Smooth muscle cell (in vitro differentiated cells): ENCODE results near the gene DMRT1. TPM values are rescaled to one million over a fixed set of nuclear protein-coding genes. Genes with fewer than 3 reads are reported as not detected.
A peak's percentile ranks its signal among the peaks of the same experiment; 100 is the strongest.

Experiments used
- DNase-seq: peaks from one replicate; lab custom pipeline; 2025; ENCODE audit not compliant: unreplicated experiment; lab: John Stamatoyannopoulos, UW
- H2AFZ ChIP-seq: fragments of 200-600 bp; sonication (generic); 2 replicates; pipeline ENCODE4 v1.6.0; 2016; ENCODE audit warnings: antibody characterized with exemption, low read depth, mild to moderate bottlenecking
- H3F3A ChIP-seq: fragments of 200-600 bp; sonication (generic); 2 replicates; pipeline ENCODE4 v1.6.0; 2017; ENCODE audit warnings: antibody characterized with exemption, low read depth
- H3K27ac ChIP-seq: fragments of 200-600 bp; sonication (generic); 2 replicates; pipeline ENCODE4 v1.5.1; 2016; ENCODE audit warnings: low read depth, mild to moderate bottlenecking
- H3K27me3 ChIP-seq: fragments of 200-600 bp; sonication (generic); 2 replicates; pipeline ENCODE4 v1.6.1; 2016; ENCODE audit warnings: low read depth, mild to moderate bottlenecking
- H3K36me3 ChIP-seq: fragments of 200-600 bp; sonication (generic); 2 replicates; pipeline ENCODE4 v1.5.1; 2016; ENCODE audit warnings: low read depth
- H3K4me1 ChIP-seq: fragments of 200-600 bp; sonication (generic); 2 replicates; pipeline ENCODE4 v1.5.1; 2016; ENCODE audit warnings: low read depth
- H3K4me2 ChIP-seq: fragments of 200-600 bp; sonication (generic); 2 replicates; pipeline ENCODE4 v1.6.0; 2016; ENCODE audit warnings: mild to moderate bottlenecking
- H3K4me3 ChIP-seq: fragments of 200-600 bp; sonication (generic); 2 replicates; pipeline ENCODE4 v1.5.1; 2016; ENCODE audit warnings: mild to moderate bottlenecking
- H3K79me2 ChIP-seq: fragments of 200-600 bp; sonication (generic); 2 replicates; pipeline ENCODE4 v1.6.0; 2016; ENCODE audit warnings: low read depth, mild to moderate bottlenecking
- H3K9ac ChIP-seq: fragments of 200-600 bp; sonication (generic); 2 replicates; pipeline ENCODE4 v1.6.0; 2016; ENCODE audit warnings: low read depth
- H3K9me3 ChIP-seq: fragments of 200-600 bp; sonication (generic); replicated peaks from 2 replicates; pipeline ENCODE4 v1.5.1; 2016; ENCODE audit warnings: low read depth
- H4K20me1 ChIP-seq: fragments of 200-600 bp; sonication (generic); 2 replicates; pipeline ENCODE4 v1.6.0; 2016; ENCODE audit warnings: low read depth
- WGBS: methylation state at CpG from one replicate; pipeline ENCODE4 v1.1.7; 2016; ENCODE audit warnings: low lambda C conversion rate; 5-methylcytosine and 5-hydroxymethylcytosine counted together
- polyA plus RNA-seq: library from polyadenylated mRNA; unstranded; fragments of >200 nt; fragmentation: Nextera tagmentation; extraction: Ambion mirVana; gene quantifications from 2 replicates; pipeline ENCODE4 v1.2.1, GENCODE V29; 2016
- total RNA-seq: library from RNA; depleted of rRNA; stranded (reverse); fragments of >200 nt; gene quantifications from 2 replicates; pipeline ENCODE4 v1.2.3, GENCODE V29; 2014
- TF ChIP-seq, protein P1 (sequence below): fragments of 200-600 bp; sonication (generic); IDR thresholded peaks from 2 replicates; pipeline ENCODE4 v1.5.1; 2017; ENCODE audit warnings: borderline replicate concordance, mild to moderate bottlenecking, antibody characterized with exemption; ENCODE audit not compliant: insufficient read depth, poor library complexity, severe bottlenecking

Gene DMRT1
- total and polyA plus RNA-seq, 2 experiments from 2014 or later, result 0.58 TPM; not detected in 1

DNA sequence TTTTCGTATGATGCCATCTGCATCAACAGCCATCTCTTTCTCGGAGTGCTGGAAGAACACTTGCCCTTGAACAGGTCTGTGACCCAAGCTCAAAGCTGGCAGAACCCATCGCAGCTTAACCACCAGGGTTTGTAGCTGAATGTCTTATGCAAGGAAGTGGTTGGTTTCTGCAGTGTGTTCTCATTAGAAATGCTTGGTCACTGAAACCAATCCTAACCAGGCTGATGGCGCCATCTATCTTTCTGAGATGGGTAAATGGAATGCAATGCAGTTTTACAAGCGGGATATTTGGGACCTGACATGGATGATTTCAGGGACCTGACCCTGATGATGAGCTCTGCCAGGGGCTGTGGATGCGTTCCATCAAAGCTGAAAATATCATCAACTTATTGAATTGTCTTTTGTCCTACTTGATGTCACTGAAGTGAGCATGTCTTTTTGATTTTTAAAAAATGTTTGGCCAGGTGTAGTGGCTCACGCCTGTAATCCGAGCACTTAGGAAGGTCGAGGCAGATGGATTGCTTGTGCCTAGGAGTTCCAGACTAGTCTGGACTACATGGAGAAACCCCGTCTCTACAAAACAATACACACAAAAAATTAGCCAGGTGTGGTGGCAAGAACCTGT lies 163.7 kb downstream of the DMRT1 start:
- Histone ChIP-seq H4K20me1 (no peaks in the 10 kb centered on the region), H3K79me2 (no peaks in the 10 kb centered on the region), H3K4me2 (no peak overlapping the region), H3K9ac (no peak overlapping the region), H3K27ac (no peak overlapping the region), H3K27me3 (no peaks in the 10 kb centered on the region), H2AFZ (no peak overlapping the region), H3K36me3 (no peaks in the 10 kb centered on the region), H3K9me3 (no peaks in the 10 kb centered on the region), H3K4me3 (no peak overlapping the region), H3F3A (no peaks in the 10 kb centered on the region), H3K4me1 (no peaks in the 10 kb centered on the region)
- 65% methylated on average over 10 of the region's 10 CpGs for WGBS
- no peak for DNase-seq
- TF ChIP-seq, protein P1, sequence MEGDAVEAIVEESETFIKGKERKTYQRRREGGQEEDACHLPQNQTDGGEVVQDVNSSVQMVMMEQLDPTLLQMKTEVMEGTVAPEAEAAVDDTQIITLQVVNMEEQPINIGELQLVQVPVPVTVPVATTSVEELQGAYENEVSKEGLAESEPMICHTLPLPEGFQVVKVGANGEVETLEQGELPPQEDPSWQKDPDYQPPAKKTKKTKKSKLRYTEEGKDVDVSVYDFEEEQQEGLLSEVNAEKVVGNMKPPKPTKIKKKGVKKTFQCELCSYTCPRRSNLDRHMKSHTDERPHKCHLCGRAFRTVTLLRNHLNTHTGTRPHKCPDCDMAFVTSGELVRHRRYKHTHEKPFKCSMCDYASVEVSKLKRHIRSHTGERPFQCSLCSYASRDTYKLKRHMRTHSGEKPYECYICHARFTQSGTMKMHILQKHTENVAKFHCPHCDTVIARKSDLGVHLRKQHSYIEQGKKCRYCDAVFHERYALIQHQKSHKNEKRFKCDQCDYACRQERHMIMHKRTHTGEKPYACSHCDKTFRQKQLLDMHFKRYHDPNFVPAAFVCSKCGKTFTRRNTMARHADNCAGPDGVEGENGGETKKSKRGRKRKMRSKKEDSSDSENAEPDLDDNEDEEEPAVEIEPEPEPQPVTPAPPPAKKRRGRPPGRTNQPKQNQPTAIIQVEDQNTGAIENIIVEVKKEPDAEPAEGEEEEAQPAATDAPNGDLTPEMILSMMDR, result peak; percentile 52

DNA sequence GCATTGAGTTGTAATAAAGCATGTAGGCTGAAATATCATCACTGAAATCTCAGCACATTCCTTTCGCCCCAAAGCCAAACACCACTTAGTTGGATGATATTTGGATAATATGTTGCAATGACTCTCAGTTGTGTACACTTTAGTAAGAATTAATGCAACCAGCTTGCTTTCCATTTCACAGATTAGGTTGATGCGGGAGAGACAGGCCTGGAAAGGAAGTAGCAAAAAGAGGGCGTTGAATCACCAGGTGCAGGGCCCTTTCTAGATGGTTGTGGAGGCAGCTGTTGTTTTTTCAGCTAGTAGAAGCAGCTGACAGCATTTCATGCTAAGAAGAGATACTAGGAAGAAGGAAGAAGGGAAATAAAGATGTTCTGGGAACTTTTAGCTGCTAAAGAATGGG lies 165.8 kb downstream of the DMRT1 start:
- Histone ChIP-seq H4K20me1 (no peaks in the 10 kb centered on the region), H3K36me3 (no peaks in the 10 kb centered on the region), H3K79me2 (no peaks in the 10 kb centered on the region), H3K4me3 (no peak overlapping the region), H2AFZ (no peak overlapping the region), H3K4me2 (no peak overlapping the region), H3K27me3 (no peaks in the 10 kb centered on the region), H3K4me1 (no peaks in the 10 kb centered on the region), H3F3A (no peaks in the 10 kb centered on the region), H3K9me3 (no peaks in the 10 kb centered on the region), H3K27ac (no peak overlapping the region), H3K9ac (no peak overlapping the region)
- DNase-seq, result no peak
- 80% methylated on average over 3 of the region's 3 CpGs for WGBS
- TF ChIP-seq, protein P1, result no peak

DNA sequence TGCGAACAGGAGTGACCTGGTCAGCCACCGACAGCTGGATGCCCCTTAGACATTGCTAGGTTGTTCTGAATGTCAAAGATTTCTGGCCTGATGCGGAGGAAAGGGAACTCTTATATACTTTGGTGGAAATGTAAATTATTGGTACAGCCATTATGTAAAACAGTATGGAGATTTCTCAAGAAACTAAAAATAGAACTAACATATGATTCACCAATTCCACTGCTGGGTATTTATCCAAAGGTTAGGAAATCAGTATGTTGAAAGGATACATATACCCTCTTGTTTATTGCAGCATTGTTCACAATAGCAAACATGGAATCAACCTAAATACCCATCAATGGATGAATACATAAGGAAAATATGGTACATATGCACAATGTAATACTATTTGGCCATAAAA lies 166.7 kb downstream of the DMRT1 start:
- no peaks in the 10 kb centered on the region for H3K9me3 ChIP-seq
- no peak overlapping the region for H3K27ac ChIP-seq
- TF ChIP-seq, protein P1, result no peak
- no peaks in the 10 kb centered on the region for H3K27me3 ChIP-seq
- H3K79me2 ChIP-seq, result no peaks in the 10 kb centered on the region
- no peak overlapping the region for H3K4me2 ChIP-seq
- H2AFZ ChIP-seq, result no peak overlapping the region
- H3K4me3 ChIP-seq, result no peak overlapping the region
- H3F3A ChIP-seq, result no peaks in the 10 kb centered on the region
- no peaks in the 10 kb centered on the region for H3K36me3 ChIP-seq
- H3K4me1 ChIP-seq, result no peaks in the 10 kb centered on the region
- H4K20me1 ChIP-seq, result no peaks in the 10 kb centered on the region
- DNase-seq, result no peak
- WGBS, result 81% methylated on average over 3 of the region's 3 CpGs
- no peak overlapping the region for H3K9ac ChIP-seq

DNA sequence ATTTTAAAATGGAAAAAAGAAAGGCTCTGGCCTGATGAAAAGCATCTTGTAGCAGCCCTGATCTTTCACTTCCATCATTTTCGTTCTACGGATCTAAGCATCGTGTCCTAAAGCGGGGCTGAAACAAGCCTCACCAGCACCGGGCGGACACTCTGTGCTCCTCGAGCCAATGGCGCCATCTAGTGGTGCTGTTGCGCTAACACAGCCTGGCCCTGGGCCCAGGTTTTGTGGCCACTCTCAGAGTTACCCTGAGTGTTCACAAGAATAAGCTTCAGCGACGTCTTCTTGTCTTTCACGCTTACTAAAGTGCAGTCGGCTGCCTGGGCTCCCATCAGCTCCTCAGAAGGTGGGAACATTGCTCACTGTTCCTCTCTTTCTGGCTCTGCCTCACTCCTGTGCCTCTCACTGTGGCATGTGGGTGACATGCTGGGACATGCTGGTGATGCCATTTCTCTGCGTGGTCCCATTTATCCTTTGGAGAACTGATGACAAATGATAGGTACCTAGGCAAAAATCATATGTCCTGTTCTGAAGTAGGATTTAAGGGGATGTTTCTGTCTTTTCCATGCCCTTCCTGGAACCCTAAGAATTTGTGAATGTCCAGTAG lies 167.7 kb downstream of the DMRT1 start:
- no peak overlapping the region for H3K4me2 ChIP-seq
- H3K4me1 ChIP-seq, result no peaks in the 10 kb centered on the region
- H2AFZ ChIP-seq, result peak overlapping the region; percentile 51
- TF ChIP-seq, protein P1, result peak; percentile 97
- H3K36me3 ChIP-seq, result no peaks in the 10 kb centered on the region
- no peaks in the 10 kb centered on the region for H3K27me3 ChIP-seq
- WGBS, result 12% methylated on average over 14 of the region's 14 CpGs
- H3K79me2 ChIP-seq, result no peaks in the 10 kb centered on the region
- H4K20me1 ChIP-seq, result no peaks in the 10 kb centered on the region
- H3K9ac ChIP-seq, result no peak overlapping the region
- H3K27ac ChIP-seq, result no peak overlapping the region
- no peak overlapping the region for H3K4me3 ChIP-seq
- H3F3A ChIP-seq, result no peaks in the 10 kb centered on the region
- no peaks in the 10 kb centered on the region for H3K9me3 ChIP-seq
- DNase-seq, result peak; percentile 6
